Right cardiac atrium (tissue), 5 donors: ENCODE measurements around the gene CYP2D6. TPM values are rescaled to one million over a fixed set of nuclear protein-coding genes. Genes with fewer than 3 reads are reported as not detected.
"Not testable (repeated sequence)": the region's sequence is repeated elsewhere in the genome, so short reads cannot be mapped to it uniquely, and the experiment has no call there.

Source experiments
- ATAC-seq, 2 donors: fragments of 200-7000 bp; cut with Tn5 transposase; one replicate each; pipeline versions ENCODE4 v1.8.0 to v1.9.1; 2020; ENCODE audit warnings: moderate library complexity in 2 of 2, mild to moderate bottlenecking in 1 of 2
- DNase-seq, 3 donors: peaks; one replicate each; pipeline ENCODE4 v3.0.0-alpha.2; 2020
- H3K27ac ChIP-seq: one replicate; pipeline ENCODE4 v1.5.1; 2013; ENCODE audit warnings: mild to moderate bottlenecking, low read length, control low read depth, moderate library complexity
- H3K27me3 ChIP-seq: one replicate; pipeline ENCODE4 v1.6.1; 2013; ENCODE audit not compliant: control insufficient read depth, insufficient read depth
- H3K4me1 ChIP-seq: one replicate; pipeline ENCODE4 v1.6.1; 2013; ENCODE audit warnings: low read length; ENCODE audit not compliant: control insufficient read depth, insufficient read depth
- H3K4me3 ChIP-seq: one replicate; pipeline ENCODE4 v1.5.1; 2013; ENCODE audit warnings: low read length, control low read depth
- H3K9me3 ChIP-seq: one replicate; pipeline ENCODE4 v1.6.1; 2013; ENCODE audit warnings: low read length; ENCODE audit not compliant: control insufficient read depth
- WGBS: extraction: QIAGEN DNeasy Blood & Tissue Kit; methylation state at CpG from one replicate; pipeline ENCODE4 v1.1.7; 2013; 5-methylcytosine and 5-hydroxymethylcytosine counted together
- intact Hi-C, 4 donors: fragments of 100-400 bp; cut with DNase I; formaldehyde crosslinking; loops; one replicate each; pipeline versions ENCODE4 v1.11.0 to v1.14.0; 2022 to 2023
- polyA plus RNA-seq: library from polyadenylated mRNA; stranded (reverse); fragments of 200-250 nt; gene quantifications from one replicate; pipeline ENCODE4 v1.2.3, GENCODE V29; 2013
- total RNA-seq, 4 donors: library from RNA; stranded (reverse); fragmentation: NEBNext Ultra II Directional; extraction: Animal tissue kit (Norgen Biotek cat#: 25700); gene quantifications; one replicate each; pipeline ENCODE4 v1.2.1, GENCODE V29; 2021
- donor health status: healthy with polysubstance abuse.
- donor health status: DM: no; HTN: yes; CAD: no.
- donor health status: DM: no; HTN: no; CAD: no.
- donor health status: DM: no; HTN: yes; CAD: no; lungs with severe emphysema.
- donor health status: DM: yes; HTN: yes; CAD: no.

The CYP2D6 gene
- total and polyA plus RNA-seq, 5 donors: 0.19 to 0.29 (median 0.24) TPM

GRCh38 chr22:42108848-42109247 lies 21.8 kb downstream of the CYP2D6 start:
- Histone ChIP-seq H3K9me3 (no peaks in the 10 kb centered on the region), H3K27me3 (no peaks in the 10 kb centered on the region), H3K4me1 (no peaks in the 10 kb centered on the region), H3K4me3 (no peak overlapping the region), H3K27ac (no peak overlapping the region)
- intact Hi-C loops: no loop called here
- WGBS: 71% methylated on average over 18 of the region's 18 CpGs
- ATAC-seq (no peak), DNase-seq (no peak)

- H3K4me1 ChIP-seq, DNase-seq, H3K27ac ChIP-seq, ATAC-seq, intact Hi-C loops, H3K9me3 ChIP-seq, H3K27me3 ChIP-seq, H3K4me3 ChIP-seq: not testable (repeated sequence)
- WGBS: 96% methylated on average over 6 of the region's 6 CpGs
Measured at GRCh38 chr22:42104332-42104860, 26.2 kb downstream of the CYP2D6 start.

- no peaks in the 10 kb centered on the region for H3K4me1 ChIP-seq
- no peak for ATAC-seq
- H3K9me3 ChIP-seq: no peaks in the 10 kb centered on the region
- no peak overlapping the region for H3K27ac ChIP-seq
- intact Hi-C loops: no loop called here
- no peaks in the 10 kb centered on the region for H3K27me3 ChIP-seq
- 98% methylated on average over 3 of the region's 3 CpGs for WGBS
- H3K4me3 ChIP-seq: no peak overlapping the region
- no peak for DNase-seq
Measured at GRCh38 chr22:42101199-42101598, 29.4 kb downstream of the CYP2D6 start.

GRCh38 chr22:42091455-42091782 lies 39.2 kb downstream of the CYP2D6 start:
- intact Hi-C loops: loop anchor here in 2 of 4 donors (5.0 to 10.0 kb wide), 2 partner anchors 343 to 346 kb away; partner anchors contain the start of gene NFAM1 (in 1 of the 2)
- Histone ChIP-seq H3K4me1 (peaks cover 10% of the 10 kb centered on the region), H3K27me3 (no peaks in the 10 kb centered on the region), H3K27ac (peak overlapping the region; percentile 90), H3K9me3 (no peaks in the 10 kb centered on the region), H3K4me3 (peak overlapping the region; percentile 63)
- DNase-seq (peak in 1 of 3 donors; percentile 49), ATAC-seq (peak in 1 of 2 donors; percentile 0)
- WGBS: 28% methylated on average over 7 of the region's 7 CpGs

- peak; percentile 98 for ATAC-seq
- intact Hi-C loops: loop anchor here in 2 of 4 donors (5.0 to 10.0 kb wide), 2 partner anchors 344 to 346 kb away; partner anchors contain the start of gene NFAM1 (in 1 of the 2)
- Histone ChIP-seq H3K4me1 (peaks cover 10% of the 10 kb centered on the region), H3K9me3 (no peaks in the 10 kb centered on the region), H3K27me3 (no peaks in the 10 kb centered on the region), H3K27ac (peak within 1 kb of the TSS; percentile 96), H3K4me3 (peak within 1 kb of the TSS; percentile 65)
- under 1% methylated on average over 71 of the region's 71 CpGs for WGBS
- DNase-seq: peak; percentile 99
Measured at GRCh38 chr22:42090596-42091454, 39.8 kb downstream of the CYP2D6 start, which contains the start of gene NDUFA6. Gene NDUFA6, minus strand, starts transcription at chr22:42090772. Its CDS starts 28 bp downstream, at chr22:42090744.

- H3K27ac ChIP-seq: no peak overlapping the region
- 46% methylated on average over 6 of the region's 6 CpGs for WGBS
- H3K9me3 ChIP-seq: no peaks in the 10 kb centered on the region
- H3K4me3 ChIP-seq: no peak overlapping the region
- DNase-seq (no peak), ATAC-seq (no peak)
- H3K4me1 ChIP-seq: peaks cover 11% of the 10 kb centered on the region
- intact Hi-C loops: loop anchor here in 1 of 4 donors (10.0 kb wide), 1 partner anchor 359 kb away; no protein-coding TSS in a partner anchor
- no peaks in the 10 kb centered on the region for H3K27me3 ChIP-seq
Measured at GRCh38 chr22:42086051-42086450, 44.6 kb downstream of the CYP2D6 start.

GRCh38 chr22:42084874-42085273 lies 45.7 kb downstream of the CYP2D6 start:
- no peaks in the 10 kb centered on the region for H3K27me3 ChIP-seq
- intact Hi-C loops: loop anchor here in 1 of 4 donors (10.0 kb wide), 1 partner anchor 360 kb away; no protein-coding TSS in a partner anchor
- H3K9me3 ChIP-seq: no peaks in the 10 kb centered on the region
- no peak overlapping the region for H3K4me3 ChIP-seq
- ATAC-seq: no peak
- H3K4me1 ChIP-seq: peaks cover 11% of the 10 kb centered on the region
- WGBS: 92% methylated on average over 8 of the region's 8 CpGs
- DNase-seq: no peak
- no peak overlapping the region for H3K27ac ChIP-seq

GRCh38 chr22:42083119-42083518 lies 47.5 kb downstream of the CYP2D6 start:
- Histone ChIP-seq H3K27me3 (no peaks in the 10 kb centered on the region), H3K9me3 (no peaks in the 10 kb centered on the region), H3K27ac (no peak overlapping the region), H3K4me1 (peaks cover 9% of the 10 kb centered on the region), H3K4me3 (no peak overlapping the region)
- ATAC-seq (no peak), DNase-seq (no peak)
- intact Hi-C loops: loop anchor here in 1 of 4 donors (10.0 kb wide), 1 partner anchor 362 kb away; no protein-coding TSS in a partner anchor
- WGBS: 89% methylated on average over 4 of the region's 4 CpGs

- intact Hi-C loops: loop anchor here in 1 of 4 donors (10.0 kb wide), 1 partner anchor 365 kb away; no protein-coding TSS in a partner anchor
- Histone ChIP-seq H3K27ac (peak overlapping the region; percentile 98), H3K27me3 (no peaks in the 10 kb centered on the region), H3K9me3 (no peaks in the 10 kb centered on the region), H3K4me3 (peak overlapping the region; percentile 72), H3K4me1 (peaks cover 9% of the 10 kb centered on the region)
- DNase-seq: peak in 1 of 3 donors; percentile 75
- WGBS: 4% methylated on average over 14 of the region's 14 CpGs
- peak in 1 of 2 donors; percentile 18 for ATAC-seq
Measured at GRCh38 chr22:42080287-42080686, 50.3 kb downstream of the CYP2D6 start.

- intact Hi-C loops: loop anchor here in 1 of 4 donors (10.0 kb wide), 1 partner anchor 365 kb away; no protein-coding TSS in a partner anchor
- no peaks in the 10 kb centered on the region for H3K9me3 ChIP-seq
- DNase-seq (peak; percentile 100), ATAC-seq (peak; percentile 94 to 97)
- no peaks in the 10 kb centered on the region for H3K27me3 ChIP-seq
- peaks cover 9% of the 10 kb centered on the region for H3K4me1 ChIP-seq
- H3K27ac ChIP-seq: peak within 1 kb of the TSS; percentile 99
- peak within 1 kb of the TSS; percentile 72 for H3K4me3 ChIP-seq
- under 1% methylated on average over 71 of the region's 71 CpGs for WGBS
Measured at GRCh38 chr22:42079319-42080251, 51.0 kb downstream of the CYP2D6 start, which contains the start of gene SMDT1. Gene SMDT1, plus strand, starts transcription at chr22:42079700. Its CDS starts 69 bp downstream, at chr22:42079769.
